GM21447 (cell line): ENCODE data around the gene PLXNA2.

Experiments
- ATAC-seq: cut with Tn5 transposase; IDR thresholded peaks from one replicate; pipeline ENCODE4 v1.9.1; 2021; ENCODE audit not compliant: unreplicated experiment

Gene PLXNA2

GRCh38 chr1:208006258-208006920 is 237.8 kb downstream of the PLXNA2 start:
- no peak for ATAC-seq

- ATAC-seq, result no peak
Observed at GRCh38 chr1:208004851-208005250, 239.3 kb downstream of the PLXNA2 start.

- no peak for ATAC-seq
Observed at GRCh38 chr1:208003241-208003640, 240.9 kb downstream of the PLXNA2 start.

- no peak for ATAC-seq
Observed at GRCh38 chr1:208002672-208003071, 241.5 kb downstream of the PLXNA2 start.

- no peak for ATAC-seq
Observed at GRCh38 chr1:208002078-208002477, 242.1 kb downstream of the PLXNA2 start.

- ATAC-seq, result no peak
Observed at GRCh38 chr1:208000504-208000903, 243.7 kb downstream of the PLXNA2 start.

- no peak for ATAC-seq
Observed at GRCh38 chr1:207999972-208000371, 244.2 kb downstream of the PLXNA2 start.

GRCh38 chr1:207999274-207999915 is 244.8 kb downstream of the PLXNA2 start:
- no peak for ATAC-seq

- no peak for ATAC-seq
Observed at GRCh38 chr1:207998691-207999090, 245.5 kb downstream of the PLXNA2 start.

- no peak for ATAC-seq
Observed at GRCh38 chr1:207997486-207998268, 246.5 kb downstream of the PLXNA2 start.

GRCh38 chr1:207996636-207997035 is 247.5 kb downstream of the PLXNA2 start:
- ATAC-seq, result no peak

- no peak for ATAC-seq
Observed at GRCh38 chr1:207995576-207995975, 248.6 kb downstream of the PLXNA2 start.

GRCh38 chr1:207993477-207994445 is 250.4 kb downstream of the PLXNA2 start:
- ATAC-seq, result no peak

- ATAC-seq, result no peak
Observed at GRCh38 chr1:207992677-207993236, 251.4 kb downstream of the PLXNA2 start.

- ATAC-seq, result no peak
Observed at GRCh38 chr1:207991583-207992026, 252.6 kb downstream of the PLXNA2 start.

GRCh38 chr1:207990876-207991582 is 253.2 kb downstream of the PLXNA2 start:
- ATAC-seq, result no peak

- no peak for ATAC-seq
Observed at GRCh38 chr1:207990455-207990854, 253.7 kb downstream of the PLXNA2 start.

GRCh38 chr1:207988326-207989165 is 255.6 kb downstream of the PLXNA2 start:
- ATAC-seq, result no peak

- no peak for ATAC-seq
Observed at GRCh38 chr1:207987164-207987563, 257.0 kb downstream of the PLXNA2 start.
